ENCODE data around the gene SPATA4.

Gene SPATA4

GRCh38 chr4:176163041-176163440 is 32.3 kb downstream of the SPATA4 start:
- Mint-ChIP-seq H3K36me3 (peaks cover 9% of the 10 kb centered on the region), H3K27me3 (no peaks in the 10 kb centered on the region), H3K9me3 (no peaks in the 10 kb centered on the region), H3K4me1 (no peaks in the 10 kb centered on the region), H3K27ac (no peak overlapping the region), H3K4me3 (no peak overlapping the region)
- DNase-seq (ENCODE audit: low spot score in 2 of 2), result no peak
- ATAC-seq (ENCODE audit: low read depth), result no peak

- no peaks in the 10 kb centered on the region for H3K9me3 Mint-ChIP-seq
- DNase-seq (ENCODE audit: low spot score in 2 of 2), result no peak
- H3K27me3 Mint-ChIP-seq, result no peaks in the 10 kb centered on the region
- no peak overlapping the region for H3K4me3 Mint-ChIP-seq
- ATAC-seq (ENCODE audit: low read depth), result no peak
- H3K27ac Mint-ChIP-seq, result no peak overlapping the region
- H3K4me1 Mint-ChIP-seq, result no peaks in the 10 kb centered on the region
- H3K36me3 Mint-ChIP-seq, result peaks cover 11% of the 10 kb centered on the region
These were observed 38.7 kb downstream of the SPATA4 start for GRCh38 chr4:176156656-176157055.

- no peak for DNase-seq (ENCODE audit: low spot score in 2 of 2)
- Mint-ChIP-seq H3K9me3 (no peaks in the 10 kb centered on the region), H3K27ac (no peak overlapping the region), H3K4me3 (no peak overlapping the region), H3K27me3 (no peaks in the 10 kb centered on the region), H3K36me3 (peaks cover 5% of the 10 kb centered on the region), H3K4me1 (no peaks in the 10 kb centered on the region)
- ATAC-seq (ENCODE audit: low read depth), result no peak
These were observed 42.3 kb downstream of the SPATA4 start for GRCh38 chr4:176153124-176153523.

GRCh38 chr4:176150704-176151103 is 44.7 kb downstream of the SPATA4 start:
- no peaks in the 10 kb centered on the region for H3K27me3 Mint-ChIP-seq
- ATAC-seq (ENCODE audit: low read depth) (no peak), DNase-seq (ENCODE audit: low spot score in 2 of 2) (no peak)
- no peak overlapping the region for H3K4me3 Mint-ChIP-seq
- H3K27ac Mint-ChIP-seq, result no peak overlapping the region
- H3K9me3 Mint-ChIP-seq, result no peaks in the 10 kb centered on the region
- no peaks in the 10 kb centered on the region for H3K4me1 Mint-ChIP-seq
- peaks cover 2% of the 10 kb centered on the region for H3K36me3 Mint-ChIP-seq

GRCh38 chr4:176150356-176150682 is 45.1 kb downstream of the SPATA4 start:
- H3K36me3 Mint-ChIP-seq, result peaks cover 2% of the 10 kb centered on the region
- no peaks in the 10 kb centered on the region for H3K9me3 Mint-ChIP-seq
- H3K27me3 Mint-ChIP-seq, result no peaks in the 10 kb centered on the region
- no peak overlapping the region for H3K27ac Mint-ChIP-seq
- no peak for DNase-seq (ENCODE audit: low spot score in 2 of 2)
- no peak overlapping the region for H3K4me3 Mint-ChIP-seq
- H3K4me1 Mint-ChIP-seq, result no peaks in the 10 kb centered on the region
- no peak for ATAC-seq (ENCODE audit: low read depth)

GRCh38 chr4:176149680-176150355 is 45.6 kb downstream of the SPATA4 start:
- no peak for DNase-seq (ENCODE audit: low spot score in 2 of 2)
- no peak for ATAC-seq (ENCODE audit: low read depth)
- no peak overlapping the region for H3K4me3 Mint-ChIP-seq
- no peak overlapping the region for H3K27ac Mint-ChIP-seq
- peaks cover 2% of the 10 kb centered on the region for H3K36me3 Mint-ChIP-seq
- H3K27me3 Mint-ChIP-seq, result no peaks in the 10 kb centered on the region
- H3K4me1 Mint-ChIP-seq, result no peaks in the 10 kb centered on the region
- H3K9me3 Mint-ChIP-seq, result no peaks in the 10 kb centered on the region

- H3K4me3 Mint-ChIP-seq, result no peak overlapping the region
- H3K4me1 Mint-ChIP-seq, result no peaks in the 10 kb centered on the region
- DNase-seq (ENCODE audit: low spot score in 2 of 2) (no peak), ATAC-seq (ENCODE audit: low read depth) (no peak)
- no peaks in the 10 kb centered on the region for H3K9me3 Mint-ChIP-seq
- no peak overlapping the region for H3K27ac Mint-ChIP-seq
- H3K36me3 Mint-ChIP-seq, result no peaks in the 10 kb centered on the region
- no peaks in the 10 kb centered on the region for H3K27me3 Mint-ChIP-seq
These were observed 53.1 kb downstream of the SPATA4 start for GRCh38 chr4:176142253-176142652.

GRCh38 chr4:176139518-176139917 is 55.9 kb downstream of the SPATA4 start:
- no peaks in the 10 kb centered on the region for H3K9me3 Mint-ChIP-seq
- no peaks in the 10 kb centered on the region for H3K27me3 Mint-ChIP-seq
- no peak for DNase-seq (ENCODE audit: low spot score in 2 of 2)
- ATAC-seq (ENCODE audit: low read depth), result no peak
- H3K27ac Mint-ChIP-seq, result no peak overlapping the region
- no peak overlapping the region for H3K4me3 Mint-ChIP-seq
- H3K36me3 Mint-ChIP-seq, result no peaks in the 10 kb centered on the region
- no peaks in the 10 kb centered on the region for H3K4me1 Mint-ChIP-seq

GRCh38 chr4:176137631-176138030 is 57.8 kb downstream of the SPATA4 start:
- H3K27ac Mint-ChIP-seq, result no peak overlapping the region
- no peaks in the 10 kb centered on the region for H3K4me1 Mint-ChIP-seq
- DNase-seq (ENCODE audit: low spot score in 2 of 2) (no peak), ATAC-seq (ENCODE audit: low read depth) (no peak)
- H3K36me3 Mint-ChIP-seq, result no peaks in the 10 kb centered on the region
- no peaks in the 10 kb centered on the region for H3K9me3 Mint-ChIP-seq
- H3K27me3 Mint-ChIP-seq, result no peaks in the 10 kb centered on the region
- no peak overlapping the region for H3K4me3 Mint-ChIP-seq

GRCh38 chr4:176134670-176135069 is 60.7 kb downstream of the SPATA4 start:
- Mint-ChIP-seq H3K27ac (no peak overlapping the region), H3K9me3 (no peaks in the 10 kb centered on the region), H3K4me1 (no peaks in the 10 kb centered on the region), H3K36me3 (no peaks in the 10 kb centered on the region), H3K27me3 (no peaks in the 10 kb centered on the region), H3K4me3 (no peak overlapping the region)
- no peak for DNase-seq (ENCODE audit: low spot score in 2 of 2)
- no peak for ATAC-seq (ENCODE audit: low read depth)
